T-helper 2 cell treated with Interferon-gamma antibody and Interleukin-4, amounts not matched to agents 5 μg/mL and 100 μg/mL, for 36 hours (primary cell): ENCODE results near the gene ACBD7.

Experiments used
- DNase-seq: peaks from one replicate; pipeline ENCODE4 v3.0.0; 2021; ENCODE audit warnings: low spot score
- H3K27ac Mint-ChIP-seq: one replicate; pipeline ENCODE4 v1.8.0; 2021; ENCODE audit warnings: mild to moderate bottlenecking, mixed read lengths
- H3K27me3 Mint-ChIP-seq: one replicate; pipeline ENCODE4 v1.8.0; 2021; ENCODE audit warnings: low read depth, mixed read lengths
- H3K36me3 Mint-ChIP-seq: one replicate; pipeline ENCODE4 v1.8.0; 2021; ENCODE audit warnings: low read depth, mixed read lengths
- H3K4me1 Mint-ChIP-seq: one replicate; pipeline ENCODE4 v1.8.0; 2021; ENCODE audit warnings: low read depth, mixed read lengths
- H3K4me3 Mint-ChIP-seq: one replicate; pipeline ENCODE4 v1.8.0; 2022; ENCODE audit warnings: mild to moderate bottlenecking, moderate library complexity, mixed read lengths
- H3K9me3 Mint-ChIP-seq: one replicate; pipeline ENCODE4 v1.8.0; 2021; ENCODE audit warnings: mixed read lengths

Gene ACBD7

GRCh38 chr10:15088428-15089261 lies at the start of gene ACBD7:
ACBD7 (minus strand) TSS chr10:15088776; CDS start chr10:15088728, 48 bp downstream.
- Mint-ChIP-seq H3K9me3 (no peaks in the 10 kb centered on the region), H3K36me3 (no peaks in the 10 kb centered on the region), H3K4me1 (peaks cover 5% of the 10 kb centered on the region), H3K27me3 (peaks cover 14% of the 10 kb centered on the region), H3K27ac (no peak within 1 kb of the TSS), H3K4me3 (peak within 1 kb of the TSS; percentile 64)
- peak; percentile 84 for DNase-seq

GRCh38 chr10:15137636-15138035 lies 49.1 kb upstream of the ACBD7 start:
- peaks cover 35% of the 10 kb centered on the region for H3K4me1 Mint-ChIP-seq
- H3K36me3 Mint-ChIP-seq = peaks cover 66% of the 10 kb centered on the region
- H3K27ac Mint-ChIP-seq = no peak overlapping the region
- H3K4me3 Mint-ChIP-seq = no peak overlapping the region
- DNase-seq = no peak
- H3K27me3 Mint-ChIP-seq = no peaks in the 10 kb centered on the region
- no peaks in the 10 kb centered on the region for H3K9me3 Mint-ChIP-seq

- Mint-ChIP-seq H3K27me3 (no peaks in the 10 kb centered on the region), H3K4me3 (no peak overlapping the region), H3K4me1 (peaks cover 29% of the 10 kb centered on the region), H3K36me3 (peaks cover 67% of the 10 kb centered on the region), H3K9me3 (no peaks in the 10 kb centered on the region), H3K27ac (no peak overlapping the region)
- no peak for DNase-seq
Measured at GRCh38 chr10:15137036-15137359, 48.4 kb upstream of the ACBD7 start.

GRCh38 chr10:15136129-15137035 lies 47.8 kb upstream of the ACBD7 start:
- peaks cover 73% of the 10 kb centered on the region for H3K36me3 Mint-ChIP-seq
- H3K9me3 Mint-ChIP-seq = no peaks in the 10 kb centered on the region
- no peaks in the 10 kb centered on the region for H3K27me3 Mint-ChIP-seq
- H3K4me1 Mint-ChIP-seq = peaks cover 23% of the 10 kb centered on the region
- peak overlapping the region; percentile 10 for H3K27ac Mint-ChIP-seq
- DNase-seq = no peak
- H3K4me3 Mint-ChIP-seq = no peak overlapping the region

GRCh38 chr10:15131330-15131729 lies 42.8 kb upstream of the ACBD7 start:
- Mint-ChIP-seq H3K27me3 (no peaks in the 10 kb centered on the region), H3K4me3 (no peak overlapping the region), H3K9me3 (no peaks in the 10 kb centered on the region), H3K4me1 (peaks cover 1% of the 10 kb centered on the region), H3K27ac (peak overlapping the region; percentile 1), H3K36me3 (peaks cover 70% of the 10 kb centered on the region)
- DNase-seq = no peak

GRCh38 chr10:15124908-15125307 lies 36.3 kb upstream of the ACBD7 start:
- Mint-ChIP-seq H3K4me1 (peaks cover 33% of the 10 kb centered on the region), H3K9me3 (no peaks in the 10 kb centered on the region), H3K27ac (peak overlapping the region; percentile 95), H3K4me3 (peak overlapping the region; percentile 59), H3K36me3 (peaks cover 63% of the 10 kb centered on the region), H3K27me3 (no peaks in the 10 kb centered on the region)
- no peak for DNase-seq

GRCh38 chr10:15124190-15124589 lies 35.6 kb upstream of the ACBD7 start:
- H3K36me3 Mint-ChIP-seq = peaks cover 65% of the 10 kb centered on the region
- peak overlapping the region; percentile 62 for H3K4me3 Mint-ChIP-seq
- DNase-seq = no peak

GRCh38 chr10:15123749-15124184 lies 35.2 kb upstream of the ACBD7 start:
- peak overlapping the region; percentile 95 for H3K27ac Mint-ChIP-seq
- peak overlapping the region; percentile 62 for H3K4me3 Mint-ChIP-seq
- no peaks in the 10 kb centered on the region for H3K9me3 Mint-ChIP-seq
- peaks cover 68% of the 10 kb centered on the region for H3K36me3 Mint-ChIP-seq
- no peaks in the 10 kb centered on the region for H3K27me3 Mint-ChIP-seq
- DNase-seq = peak; percentile 23
- peaks cover 36% of the 10 kb centered on the region for H3K4me1 Mint-ChIP-seq

More at GRCh38 chr10:15124190-15124589, 35.6 kb upstream of the ACBD7 start:
- peaks cover 36% of the 10 kb centered on the region for H3K4me1 Mint-ChIP-seq
- H3K27me3 Mint-ChIP-seq = no peaks in the 10 kb centered on the region
- peak overlapping the region; percentile 95 for H3K27ac Mint-ChIP-seq
- no peaks in the 10 kb centered on the region for H3K9me3 Mint-ChIP-seq

- peak; percentile 17 for DNase-seq
- H3K36me3 Mint-ChIP-seq = peaks cover 62% of the 10 kb centered on the region
- H3K27ac Mint-ChIP-seq = peak overlapping the region; percentile 95
- peak overlapping the region; percentile 71 for H3K4me3 Mint-ChIP-seq
- peaks cover 36% of the 10 kb centered on the region for H3K4me1 Mint-ChIP-seq
- H3K27me3 Mint-ChIP-seq = no peaks in the 10 kb centered on the region
- no peaks in the 10 kb centered on the region for H3K9me3 Mint-ChIP-seq
Measured at GRCh38 chr10:15122477-15123030, 34.0 kb upstream of the ACBD7 start.

GRCh38 chr10:15121707-15122106 lies 33.1 kb upstream of the ACBD7 start:
- Mint-ChIP-seq H3K27ac (peak overlapping the region; percentile 62), H3K36me3 (peaks cover 61% of the 10 kb centered on the region), H3K9me3 (no peaks in the 10 kb centered on the region), H3K4me1 (peaks cover 36% of the 10 kb centered on the region), H3K27me3 (no peaks in the 10 kb centered on the region), H3K4me3 (peak overlapping the region; percentile 32)
- DNase-seq = no peak

- Mint-ChIP-seq H3K27ac (no peak overlapping the region), H3K36me3 (peaks cover 52% of the 10 kb centered on the region), H3K4me1 (peaks cover 37% of the 10 kb centered on the region), H3K27me3 (no peaks in the 10 kb centered on the region), H3K9me3 (no peaks in the 10 kb centered on the region), H3K4me3 (no peak overlapping the region)
- DNase-seq = no peak
Measured at GRCh38 chr10:15120523-15120922, 31.9 kb upstream of the ACBD7 start.

- Mint-ChIP-seq H3K27me3 (no peaks in the 10 kb centered on the region), H3K4me3 (no peak overlapping the region), H3K27ac (no peak overlapping the region), H3K4me1 (peaks cover 22% of the 10 kb centered on the region), H3K9me3 (no peaks in the 10 kb centered on the region), H3K36me3 (peaks cover 41% of the 10 kb centered on the region)
- no peak for DNase-seq
Measured at GRCh38 chr10:15118615-15119014, 30.0 kb upstream of the ACBD7 start.

GRCh38 chr10:15116225-15116624 lies 27.6 kb upstream of the ACBD7 start:
- H3K4me1 Mint-ChIP-seq = peaks cover 10% of the 10 kb centered on the region
- DNase-seq = no peak
- H3K9me3 Mint-ChIP-seq = no peaks in the 10 kb centered on the region
- H3K27me3 Mint-ChIP-seq = no peaks in the 10 kb centered on the region
- H3K36me3 Mint-ChIP-seq = peaks cover 41% of the 10 kb centered on the region
- no peak overlapping the region for H3K27ac Mint-ChIP-seq
- H3K4me3 Mint-ChIP-seq = no peak overlapping the region

- peaks cover 8% of the 10 kb centered on the region for H3K4me1 Mint-ChIP-seq
- H3K36me3 Mint-ChIP-seq = peaks cover 30% of the 10 kb centered on the region
- no peak overlapping the region for H3K27ac Mint-ChIP-seq
- H3K27me3 Mint-ChIP-seq = no peaks in the 10 kb centered on the region
- H3K4me3 Mint-ChIP-seq = no peak overlapping the region
- no peak for DNase-seq
- H3K9me3 Mint-ChIP-seq = no peaks in the 10 kb centered on the region
Measured at GRCh38 chr10:15113766-15114165, 25.2 kb upstream of the ACBD7 start.
